Fibroblast of lung (primary cell): ENCODE measurements around the gene ZNF407.

Experiments used
- EZH2 ChIP-seq: IDR thresholded peaks from 2 replicates; pipeline ENCODE4 v1.5.1; 2012; ENCODE audit warnings: low read length, control low read depth, mild to moderate bottlenecking; ENCODE audit errors: missing control alignments
- TF ChIP-seq, protein P1 (sequence below), 2 donors: IDR thresholded peaks in 1 of 2; conservative IDR thresholded peaks in 1 of 2; 1 replicate in 1 of 2; 2 replicates in 1 of 2; pipeline ENCODE4 v1.5.1; 2011 to 2012; ENCODE audit warnings: low read length in 2 of 2, control low read depth in 1 of 2, inconsistent platforms in 1 of 2, low read depth in 1 of 2, mild to moderate bottlenecking in 1 of 2

DNA sequence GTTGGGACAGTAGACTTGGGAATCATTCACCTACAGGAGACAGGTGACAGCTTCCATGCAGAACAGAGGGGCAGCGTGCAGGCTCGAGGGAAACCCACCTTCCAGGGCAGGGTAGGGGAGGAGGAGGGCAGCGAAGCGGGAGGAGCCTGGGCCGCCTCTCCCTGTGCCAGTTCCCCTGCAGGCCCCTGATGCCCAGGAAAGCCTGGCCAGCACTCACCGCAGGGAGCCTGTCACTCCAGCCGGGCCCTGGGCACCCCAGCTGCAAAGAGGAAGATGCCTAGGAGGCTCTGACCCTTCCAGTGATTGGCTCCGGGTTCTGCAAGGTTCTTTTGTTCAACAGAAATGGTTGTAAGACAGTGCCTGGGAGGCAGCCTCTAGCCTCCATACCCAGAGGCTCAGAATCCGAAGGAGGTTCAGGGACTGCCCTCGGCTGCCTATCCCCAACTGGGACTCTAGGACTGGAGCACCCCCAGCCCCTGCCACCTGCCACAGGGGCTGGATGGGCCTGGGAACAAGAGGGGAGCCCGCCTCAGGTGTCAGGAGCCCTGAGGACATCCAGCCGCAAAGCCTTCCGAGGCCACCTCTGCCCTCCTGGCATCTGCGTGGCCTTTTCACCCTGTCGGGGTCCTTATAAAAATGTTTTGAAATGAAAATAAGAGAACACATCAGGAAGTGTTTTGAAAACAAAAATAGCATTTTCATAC lies 508.0 kb downstream of the ZNF407 start:
- TF ChIP-seq EZH2, result no peak
- TF ChIP-seq, protein P1, sequence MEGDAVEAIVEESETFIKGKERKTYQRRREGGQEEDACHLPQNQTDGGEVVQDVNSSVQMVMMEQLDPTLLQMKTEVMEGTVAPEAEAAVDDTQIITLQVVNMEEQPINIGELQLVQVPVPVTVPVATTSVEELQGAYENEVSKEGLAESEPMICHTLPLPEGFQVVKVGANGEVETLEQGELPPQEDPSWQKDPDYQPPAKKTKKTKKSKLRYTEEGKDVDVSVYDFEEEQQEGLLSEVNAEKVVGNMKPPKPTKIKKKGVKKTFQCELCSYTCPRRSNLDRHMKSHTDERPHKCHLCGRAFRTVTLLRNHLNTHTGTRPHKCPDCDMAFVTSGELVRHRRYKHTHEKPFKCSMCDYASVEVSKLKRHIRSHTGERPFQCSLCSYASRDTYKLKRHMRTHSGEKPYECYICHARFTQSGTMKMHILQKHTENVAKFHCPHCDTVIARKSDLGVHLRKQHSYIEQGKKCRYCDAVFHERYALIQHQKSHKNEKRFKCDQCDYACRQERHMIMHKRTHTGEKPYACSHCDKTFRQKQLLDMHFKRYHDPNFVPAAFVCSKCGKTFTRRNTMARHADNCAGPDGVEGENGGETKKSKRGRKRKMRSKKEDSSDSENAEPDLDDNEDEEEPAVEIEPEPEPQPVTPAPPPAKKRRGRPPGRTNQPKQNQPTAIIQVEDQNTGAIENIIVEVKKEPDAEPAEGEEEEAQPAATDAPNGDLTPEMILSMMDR (conservative IDR thresholded peaks at IDR 0.05 in 1 of 2, IDR thresholded peaks at IDR 0.05 in 1 of 2; ENCODE audit: low read depth in 1 of 2, low read length in 2 of 2), result no peak
